Coronary artery (tissue), 2 donors: ENCODE measurements around the gene MOCOS.

Experiments used
- DNase-seq: peaks from one replicate; pipeline ENCODE4 v3.0.0-alpha.2; 2017; ENCODE audit warnings: low spot score
- H3K27ac ChIP-seq, 2 donors: fragments of 200-600 bp; sonication (generic); one replicate each; pipeline ENCODE4 v1.5.1; 2016 to 2019
- H3K4me3 ChIP-seq: fragments of 200-600 bp; sonication (generic); 2 replicates; pipeline ENCODE4 v1.5.1; 2016; ENCODE audit warnings: mild to moderate bottlenecking, moderate library complexity
- TF ChIP-seq, protein P1 (sequence below): fragments of 200-600 bp; sonication (generic); IDR thresholded peaks from one replicate; pipeline ENCODE4 v1.5.1; 2019; ENCODE audit warnings: antibody characterized with exemption

MOCOS gene

DNA sequence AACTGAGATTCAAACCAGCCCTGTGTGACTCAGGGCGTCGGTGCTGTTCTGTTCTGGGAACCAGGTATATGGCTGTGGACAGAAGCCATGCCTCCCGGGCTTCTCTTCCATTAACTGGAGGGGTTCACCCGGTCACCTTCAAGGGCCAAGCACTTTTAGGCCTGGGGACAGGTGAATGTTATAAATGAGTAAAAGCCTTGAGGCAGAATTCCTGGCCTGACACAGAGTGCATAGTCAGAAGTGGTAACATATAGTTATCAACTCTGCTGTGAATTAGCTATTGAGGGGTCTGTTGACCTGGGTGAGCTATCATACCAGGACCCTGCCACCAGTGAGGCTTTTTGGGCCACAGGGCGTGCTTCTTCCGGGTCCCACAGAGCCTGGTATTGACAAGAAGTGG, 112.9 kb downstream of the MOCOS start:
- no peak for DNase-seq
- TF ChIP-seq, protein P1, sequence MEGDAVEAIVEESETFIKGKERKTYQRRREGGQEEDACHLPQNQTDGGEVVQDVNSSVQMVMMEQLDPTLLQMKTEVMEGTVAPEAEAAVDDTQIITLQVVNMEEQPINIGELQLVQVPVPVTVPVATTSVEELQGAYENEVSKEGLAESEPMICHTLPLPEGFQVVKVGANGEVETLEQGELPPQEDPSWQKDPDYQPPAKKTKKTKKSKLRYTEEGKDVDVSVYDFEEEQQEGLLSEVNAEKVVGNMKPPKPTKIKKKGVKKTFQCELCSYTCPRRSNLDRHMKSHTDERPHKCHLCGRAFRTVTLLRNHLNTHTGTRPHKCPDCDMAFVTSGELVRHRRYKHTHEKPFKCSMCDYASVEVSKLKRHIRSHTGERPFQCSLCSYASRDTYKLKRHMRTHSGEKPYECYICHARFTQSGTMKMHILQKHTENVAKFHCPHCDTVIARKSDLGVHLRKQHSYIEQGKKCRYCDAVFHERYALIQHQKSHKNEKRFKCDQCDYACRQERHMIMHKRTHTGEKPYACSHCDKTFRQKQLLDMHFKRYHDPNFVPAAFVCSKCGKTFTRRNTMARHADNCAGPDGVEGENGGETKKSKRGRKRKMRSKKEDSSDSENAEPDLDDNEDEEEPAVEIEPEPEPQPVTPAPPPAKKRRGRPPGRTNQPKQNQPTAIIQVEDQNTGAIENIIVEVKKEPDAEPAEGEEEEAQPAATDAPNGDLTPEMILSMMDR, result no peak
- no peak overlapping the region for H3K27ac ChIP-seq
- H3K4me3 ChIP-seq, result no peak overlapping the region

DNA sequence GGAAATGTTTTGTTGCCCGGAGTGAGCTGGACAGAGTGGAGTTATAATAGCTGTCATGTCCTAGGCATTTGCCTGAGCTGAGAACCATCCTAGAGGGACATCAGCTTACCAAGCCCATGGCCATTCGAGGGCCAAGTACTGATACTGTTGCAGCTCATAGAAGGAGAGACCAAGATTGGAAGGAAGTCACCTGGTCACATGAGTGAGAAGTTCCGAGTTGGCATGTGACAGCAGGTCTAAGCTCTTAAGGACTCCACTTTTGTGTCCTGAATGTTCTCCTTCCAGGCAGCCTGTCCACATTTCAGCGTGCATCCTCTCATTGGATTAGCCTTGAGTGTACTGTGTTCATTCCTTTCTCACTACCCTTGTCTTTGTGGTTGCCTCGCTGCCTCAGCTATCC, 114.6 kb downstream of the MOCOS start:
- TF ChIP-seq, protein P1, result no peak
- no peak for DNase-seq
- Histone ChIP-seq H3K4me3 (no peak overlapping the region), H3K27ac (no peak overlapping the region)

DNA sequence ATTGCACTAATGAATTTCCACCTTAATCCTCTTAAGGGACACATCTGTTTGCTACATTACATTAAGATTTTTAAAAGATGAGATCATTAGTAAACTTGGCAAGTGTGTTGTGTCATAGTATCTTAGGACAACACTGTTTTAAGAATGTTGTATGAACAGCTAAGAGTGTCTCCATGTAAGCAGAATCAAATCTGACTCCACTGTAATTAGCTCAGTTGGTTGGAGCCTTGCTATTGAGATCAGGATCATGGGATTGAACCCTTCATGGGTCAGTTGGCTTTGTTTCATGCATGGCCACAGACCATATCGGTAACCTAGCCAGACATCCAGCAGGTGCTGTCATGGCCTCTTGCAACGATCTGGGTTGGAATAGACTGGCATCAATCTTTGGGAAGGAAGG, 115.4 kb downstream of the MOCOS start:
- TF ChIP-seq, protein P1, result no peak
- H3K27ac ChIP-seq, result no peak overlapping the region
- no peak for DNase-seq

DNA sequence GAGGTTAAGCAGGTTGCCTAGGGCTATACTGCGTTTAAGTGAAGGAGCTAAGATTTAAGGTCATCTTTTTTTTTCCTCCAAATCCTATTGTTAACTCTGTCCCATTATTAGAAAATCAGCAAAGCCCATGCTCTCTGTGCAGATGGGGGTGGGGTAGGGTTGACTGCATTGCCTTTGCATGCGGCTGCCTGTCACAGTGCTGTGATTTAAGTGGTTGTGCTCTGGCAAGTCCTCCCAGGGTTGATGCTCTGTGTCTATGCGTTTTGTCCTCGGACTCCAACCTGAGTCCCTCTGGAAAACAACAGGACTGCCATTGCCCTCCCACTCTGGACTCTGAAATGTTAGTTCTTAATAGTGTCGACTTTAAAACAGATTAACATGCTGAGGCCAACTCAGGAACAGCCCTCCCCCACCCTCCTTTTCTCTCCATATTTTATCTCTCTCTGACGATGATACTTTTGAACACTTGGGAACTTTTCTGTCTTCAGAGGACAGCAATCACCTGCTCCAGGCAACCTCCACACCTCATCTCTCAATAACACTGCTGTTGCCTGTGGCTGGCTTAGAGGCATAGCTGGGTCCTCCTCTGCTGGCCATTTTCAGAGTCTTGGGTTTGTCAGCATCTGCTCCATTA, 116.0 kb downstream of the MOCOS start:
- no peak overlapping the region for H3K27ac ChIP-seq
- TF ChIP-seq, protein P1, result no peak
- DNase-seq, result no peak
- H3K4me3 ChIP-seq, result no peak overlapping the region

More for the DNA sequence above, 115.4 kb downstream of the MOCOS start:
- H3K4me3 ChIP-seq, result no peak overlapping the region

DNA sequence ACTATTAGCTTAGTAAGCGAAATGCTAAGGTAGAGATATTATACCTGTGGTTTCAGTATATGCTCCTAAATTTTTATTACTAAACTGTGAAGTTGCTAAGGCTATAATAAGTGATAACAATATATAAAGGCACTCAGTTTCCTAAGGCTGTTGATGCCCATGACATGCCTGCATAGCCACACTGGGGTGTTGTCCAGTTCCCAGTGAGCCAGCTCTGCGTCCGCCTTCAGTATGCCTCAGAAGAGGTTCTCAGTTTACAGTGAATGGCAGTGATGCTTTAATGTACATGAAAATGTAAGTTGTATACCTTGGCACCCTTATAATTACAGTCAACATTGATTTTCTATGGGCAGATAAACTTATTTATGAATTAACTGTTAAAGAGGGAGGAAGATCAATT, 117.4 kb downstream of the MOCOS start:
- Histone ChIP-seq H3K4me3 (no peak overlapping the region), H3K27ac (no peak overlapping the region)
- DNase-seq, result no peak
- TF ChIP-seq, protein P1, result no peak

DNA sequence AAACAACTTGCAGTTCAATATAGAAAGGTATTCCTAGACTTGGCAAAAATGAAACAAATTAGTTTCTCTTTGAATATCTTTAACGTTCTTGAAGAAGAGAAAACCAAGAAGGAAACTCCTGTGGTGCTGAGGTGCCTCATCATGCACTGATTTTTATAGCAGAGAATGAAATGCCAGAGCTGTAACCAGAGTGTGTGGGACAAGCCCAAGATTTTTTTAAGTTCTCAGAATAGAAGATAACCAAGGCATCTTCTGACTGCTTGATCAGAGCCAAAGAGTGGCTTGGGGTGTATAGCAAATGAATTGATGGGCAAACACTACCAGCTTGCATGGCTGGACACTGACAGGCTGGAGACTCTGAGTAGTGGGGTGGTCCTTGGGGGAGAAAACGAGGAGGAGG, 118.1 kb downstream of the MOCOS start:
- H3K4me3 ChIP-seq, result no peak overlapping the region
- no peak overlapping the region for H3K27ac ChIP-seq
- no peak for DNase-seq
- TF ChIP-seq, protein P1, result no peak

DNA sequence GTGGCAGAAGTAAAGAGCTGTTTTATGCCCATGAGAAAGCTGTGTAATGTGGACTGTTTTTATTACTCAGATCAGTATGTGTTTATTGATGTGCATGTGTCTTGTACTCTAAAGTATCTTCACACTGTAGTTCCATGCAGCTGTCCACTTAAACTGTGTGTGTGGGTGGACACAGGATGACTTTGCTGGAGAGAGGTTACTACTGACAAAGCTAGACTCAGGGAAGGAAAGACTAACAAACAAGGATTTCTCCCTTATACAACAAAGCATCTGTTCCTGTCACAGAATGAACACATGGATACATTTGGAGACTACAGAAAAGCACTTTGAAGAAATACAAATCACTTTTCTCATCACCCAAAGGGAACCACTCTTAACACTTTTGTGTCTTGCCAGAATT, 120.2 kb downstream of the MOCOS start:
- TF ChIP-seq, protein P1, result no peak
- Histone ChIP-seq H3K27ac (no peak overlapping the region), H3K4me3 (no peak overlapping the region)
- no peak for DNase-seq
